Fibroblast of skin of right quadriceps (primary cell): ENCODE measurements around the gene KCNA3.

Source experiments
- DNase-seq: peaks from one replicate; pipeline ENCODE4 v3.0.0-alpha.2; 2013

The KCNA3 gene

DNA sequence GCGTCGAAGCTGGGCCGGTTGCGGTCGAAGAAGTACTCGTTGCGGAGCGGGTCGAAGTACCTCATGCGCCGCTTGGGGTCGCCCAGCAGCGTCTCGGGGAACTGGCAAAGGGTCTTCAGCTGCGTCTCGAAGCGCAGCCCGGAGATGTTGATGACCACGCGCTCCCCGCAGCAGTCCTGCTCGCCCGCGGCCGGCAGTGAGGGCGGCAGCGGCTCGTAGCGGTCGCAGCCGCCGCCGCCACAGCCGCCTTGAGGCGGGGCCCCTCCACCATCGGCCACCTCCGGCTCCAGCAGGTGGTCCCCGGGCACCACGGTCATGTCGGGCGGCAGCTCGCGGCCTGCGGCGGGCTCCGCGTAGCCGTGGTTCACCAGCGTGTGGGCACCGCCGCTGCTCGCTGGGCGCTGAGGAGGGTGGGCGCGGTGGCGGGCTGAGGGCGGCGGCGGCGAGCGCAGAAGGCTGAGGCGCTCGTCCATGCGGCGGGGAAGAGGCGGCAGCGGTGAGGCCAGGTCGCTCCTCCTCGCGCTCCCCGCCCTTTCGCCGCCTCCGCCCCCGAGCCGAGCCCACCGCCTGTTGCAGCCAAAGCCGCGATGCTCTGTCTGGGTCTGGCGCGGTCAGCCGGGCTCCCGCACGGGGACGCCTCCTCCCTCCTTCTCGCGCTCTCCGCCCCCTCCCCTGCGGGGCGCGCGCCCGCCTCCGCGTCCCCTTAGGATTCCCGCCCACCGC, at the start of gene KCNA3:
Gene KCNA3, minus strand, starts transcription at position 604 of the 723 bp plus-strand sequence. Its CDS starts 131 bp downstream, at position 473.
- no peak for DNase-seq

DNA sequence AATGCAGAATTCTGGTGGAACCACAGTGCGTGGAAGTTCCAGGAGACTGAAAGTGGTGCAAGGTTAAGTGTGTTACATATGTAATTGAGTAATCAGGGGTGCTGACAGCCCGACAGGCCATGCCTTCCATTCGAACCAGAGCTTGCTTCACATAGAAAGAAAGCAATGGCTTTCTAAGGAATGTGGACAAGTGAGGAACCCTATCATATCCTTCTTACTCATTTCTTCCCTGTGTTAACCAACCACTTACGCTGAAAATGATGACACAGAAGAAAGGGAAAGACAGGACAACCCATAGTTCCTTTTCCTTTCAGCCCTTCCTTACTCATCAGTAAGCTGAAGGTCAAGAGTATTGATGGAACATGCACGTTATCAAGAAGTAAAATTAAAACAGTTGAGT, 48.1 kb upstream of the KCNA3 start:
- no peak for DNase-seq

DNA sequence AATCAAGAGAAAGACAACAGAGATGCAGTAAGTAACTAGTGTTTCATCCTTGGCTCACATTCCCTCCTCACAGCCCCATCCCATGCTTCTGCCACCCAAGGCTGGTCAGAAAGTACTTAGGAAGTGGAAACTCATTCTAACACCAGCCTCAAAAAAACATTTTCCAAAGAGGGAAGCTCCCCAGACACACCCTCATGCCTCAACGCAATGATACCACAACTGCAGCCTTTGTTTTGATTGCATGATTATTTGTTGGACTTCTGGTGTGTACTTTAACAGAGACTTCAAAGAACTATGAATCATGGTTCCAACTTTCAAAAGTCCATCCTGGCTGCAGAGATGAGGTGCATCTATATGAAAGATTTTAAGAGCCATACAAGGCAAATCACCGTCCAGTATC, 45.2 kb upstream of the KCNA3 start:
- no peak for DNase-seq

DNA sequence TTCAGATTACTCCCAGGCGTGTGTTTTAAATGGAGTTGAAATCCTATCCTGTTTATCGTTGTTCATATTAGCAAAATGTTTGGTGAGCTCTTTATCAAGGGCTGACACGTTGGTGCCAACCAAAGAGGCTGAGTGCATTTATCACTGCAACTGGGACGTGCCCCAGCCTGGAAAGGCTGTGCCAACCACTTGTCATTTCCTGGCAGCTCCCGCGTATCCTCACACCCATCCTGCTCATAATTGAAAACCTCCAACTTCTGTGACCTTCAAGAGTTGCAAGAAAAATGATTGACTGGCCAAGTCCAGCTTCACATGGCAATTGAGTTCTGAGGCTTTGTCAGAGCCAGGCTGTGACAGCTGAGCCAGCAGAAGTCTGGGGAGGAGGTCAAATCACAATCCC, 43.7 kb upstream of the KCNA3 start:
- DNase-seq: no peak

DNA sequence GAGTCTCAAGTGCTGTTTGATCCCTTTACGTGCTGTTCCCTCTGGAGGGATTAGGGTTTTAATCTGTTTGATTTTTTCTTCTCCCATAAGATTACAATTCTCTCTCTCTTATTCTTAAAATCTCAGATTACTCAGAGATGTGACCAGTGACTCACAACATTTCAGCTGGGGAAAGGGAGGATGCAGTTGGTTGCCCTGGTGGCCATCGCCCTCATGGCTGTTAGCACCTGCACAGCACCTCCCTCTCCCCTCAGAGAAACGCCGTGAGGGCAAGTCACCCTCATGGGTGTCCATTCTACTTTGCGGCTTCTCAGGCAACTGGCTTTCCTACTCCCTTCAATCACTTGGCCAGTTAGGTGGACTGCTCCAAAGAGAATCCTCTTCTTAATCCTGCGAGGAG, 42.4 kb upstream of the KCNA3 start:
- DNase-seq: no peak

DNA sequence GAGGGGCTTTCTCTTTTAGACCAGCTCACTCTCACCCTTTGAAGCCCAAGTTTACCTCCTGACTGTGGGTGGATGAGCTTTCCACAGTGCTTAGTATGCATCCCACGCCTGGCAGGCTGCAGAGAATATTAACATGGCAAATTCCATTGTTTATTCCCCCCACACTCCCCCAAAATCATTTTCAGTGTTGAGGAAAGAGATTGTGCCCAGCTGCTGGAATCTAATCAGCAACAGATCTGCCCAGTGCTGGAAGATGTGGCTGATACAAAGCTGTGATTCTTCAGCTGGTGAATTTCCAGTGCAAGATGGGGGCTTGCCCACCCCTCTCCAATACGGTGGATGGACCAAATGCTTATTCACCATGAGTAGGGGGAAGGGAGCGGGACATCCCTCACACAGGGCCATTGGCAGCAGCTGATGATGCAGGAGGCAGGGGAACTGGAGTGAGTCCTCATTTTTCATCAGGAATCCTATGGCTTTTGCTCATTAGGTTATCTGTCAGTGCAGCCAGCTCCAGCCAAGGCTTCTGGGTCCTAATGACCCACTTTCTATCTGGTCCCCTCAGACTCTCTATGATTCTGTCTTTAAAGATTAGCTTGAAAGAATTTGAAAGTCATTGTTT, 39.7 kb upstream of the KCNA3 start:
- DNase-seq: no peak

DNA sequence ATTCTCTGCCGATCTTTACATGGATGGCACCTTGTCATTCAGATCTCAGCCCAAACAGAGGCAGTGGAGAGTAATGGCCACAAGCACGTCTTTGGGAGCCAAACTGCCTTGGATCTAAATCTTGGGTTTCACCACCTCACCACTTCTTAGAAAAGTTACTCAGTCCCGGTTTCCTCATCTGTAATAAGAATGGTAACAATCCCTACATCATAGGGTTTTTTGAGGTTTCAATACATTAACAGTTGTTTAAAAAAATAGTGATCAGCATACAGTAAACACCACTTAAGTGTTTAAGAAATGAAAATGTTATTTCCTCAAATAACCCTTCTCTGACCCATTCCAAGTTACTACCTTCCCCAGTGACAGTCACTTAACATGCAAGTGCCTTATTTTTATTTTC, 38.5 kb upstream of the KCNA3 start:
- DNase-seq: no peak

DNA sequence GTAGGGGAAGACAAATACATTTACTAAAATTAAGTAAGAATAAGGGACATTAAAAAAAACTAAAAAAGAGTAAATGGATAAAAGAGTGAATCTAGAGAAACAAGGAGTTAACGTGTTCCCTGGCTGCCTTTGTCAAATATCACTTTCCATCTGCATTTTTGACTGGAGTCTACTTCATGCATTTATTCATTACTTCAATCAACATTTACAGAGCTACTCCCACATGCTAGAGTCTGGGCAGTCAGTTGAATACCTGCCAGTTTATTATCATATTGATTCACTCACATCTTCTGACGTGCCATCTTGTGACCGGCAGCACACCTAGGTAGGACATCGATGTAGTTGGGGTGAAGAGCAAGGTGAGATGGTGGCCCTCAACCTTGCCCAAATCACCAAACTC, 35.6 kb upstream of the KCNA3 start:
- no peak for DNase-seq

DNA sequence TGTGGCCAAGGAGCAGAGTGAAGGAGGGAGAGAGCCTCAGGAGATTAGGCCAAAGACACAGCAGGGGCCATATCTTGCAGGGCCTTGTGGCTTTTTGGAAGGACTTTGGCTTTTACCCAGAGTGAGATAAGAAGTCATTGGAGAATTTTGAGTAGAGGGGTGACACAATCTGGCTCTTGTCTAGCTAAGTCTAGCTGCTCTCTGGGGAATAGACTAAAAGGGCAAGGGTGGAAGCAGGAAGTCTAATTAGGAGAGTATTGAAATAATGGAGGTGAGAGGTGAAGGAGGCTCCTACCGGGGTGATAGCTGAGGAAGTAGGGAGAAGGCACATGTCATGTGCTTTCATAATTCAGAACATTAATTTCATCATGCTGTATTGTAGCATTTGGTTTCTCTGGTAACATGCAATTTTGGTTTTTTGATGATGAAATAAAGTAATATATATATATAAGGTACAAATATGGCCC, 34.3 kb upstream of the KCNA3 start:
- no peak for DNase-seq

DNA sequence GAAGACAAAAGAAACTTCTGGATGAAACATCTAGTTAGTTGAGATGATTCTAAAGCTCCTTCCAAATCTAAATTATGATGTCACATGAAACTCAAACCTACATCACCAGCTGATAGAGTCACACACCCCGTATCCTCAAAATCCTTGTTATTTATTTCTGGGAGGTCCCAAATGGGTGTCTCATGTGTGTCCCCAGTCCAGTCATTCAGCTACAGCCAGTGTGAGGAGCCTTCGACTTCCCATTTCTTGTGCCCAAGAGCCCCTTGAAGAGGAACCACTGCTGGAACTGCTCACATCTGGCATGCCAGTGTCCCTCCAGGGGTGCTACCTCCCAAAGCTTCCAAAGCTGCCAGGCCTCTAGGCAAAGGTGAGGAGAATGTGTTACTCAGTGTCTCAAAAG, 32.5 kb upstream of the KCNA3 start:
- no peak for DNase-seq

DNA sequence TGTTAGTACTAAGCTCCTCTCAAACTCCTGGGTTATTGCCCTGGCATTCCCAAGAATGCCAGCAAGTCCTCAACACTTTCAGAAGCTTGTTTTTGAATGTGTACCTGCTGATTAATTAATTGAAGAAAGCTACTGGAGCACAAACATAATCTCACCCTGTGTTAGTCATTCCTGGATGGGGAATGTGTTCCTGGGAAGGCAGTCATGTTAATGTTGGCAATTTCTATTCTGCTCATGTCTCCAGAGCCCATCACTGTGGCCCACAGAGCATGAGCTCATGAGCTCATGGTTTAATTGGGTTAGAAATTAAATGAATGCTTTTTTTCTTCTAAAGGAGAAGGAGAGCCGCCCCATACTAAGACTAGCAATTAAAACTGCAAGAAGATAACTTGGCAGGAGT, 31.9 kb upstream of the KCNA3 start:
- no peak for DNase-seq

DNA sequence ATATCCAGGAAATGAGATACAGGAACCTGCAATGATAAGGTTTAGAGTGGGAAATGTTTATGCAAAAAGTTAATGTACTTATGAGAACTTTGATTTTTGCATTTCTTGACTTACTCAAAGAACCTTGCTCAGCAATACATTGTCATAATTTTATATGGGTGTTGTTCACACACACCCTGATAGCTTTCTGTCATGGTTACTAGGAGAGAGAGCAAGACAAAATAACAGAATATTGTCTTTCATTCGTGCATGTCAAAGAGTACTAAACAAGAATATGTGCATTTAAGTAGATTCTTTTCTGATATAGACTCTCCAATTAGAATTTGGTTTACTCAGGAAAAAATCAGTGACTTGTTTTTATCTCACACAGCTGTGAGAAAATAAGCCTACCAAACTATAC, 27.5 kb upstream of the KCNA3 start:
- DNase-seq: no peak

DNA sequence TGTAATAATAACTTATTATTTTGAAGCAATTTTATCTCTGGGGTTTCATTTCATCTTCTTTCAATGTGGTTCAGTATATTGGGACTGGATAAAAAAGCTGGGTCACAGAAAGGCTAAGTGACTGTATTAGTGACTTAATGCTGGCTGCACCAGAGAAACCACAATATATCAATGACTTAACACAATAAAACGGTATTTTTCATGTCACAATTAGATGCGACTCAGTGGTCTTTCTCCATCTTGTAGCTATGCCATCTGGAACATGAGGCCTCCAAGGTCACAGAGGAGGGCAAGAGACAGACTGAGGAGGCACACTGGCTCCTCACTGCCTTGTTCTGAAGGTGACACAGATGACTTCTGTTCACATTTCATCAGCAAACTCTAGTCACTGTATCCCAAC, 26.0 kb upstream of the KCNA3 start:
- no peak for DNase-seq

DNA sequence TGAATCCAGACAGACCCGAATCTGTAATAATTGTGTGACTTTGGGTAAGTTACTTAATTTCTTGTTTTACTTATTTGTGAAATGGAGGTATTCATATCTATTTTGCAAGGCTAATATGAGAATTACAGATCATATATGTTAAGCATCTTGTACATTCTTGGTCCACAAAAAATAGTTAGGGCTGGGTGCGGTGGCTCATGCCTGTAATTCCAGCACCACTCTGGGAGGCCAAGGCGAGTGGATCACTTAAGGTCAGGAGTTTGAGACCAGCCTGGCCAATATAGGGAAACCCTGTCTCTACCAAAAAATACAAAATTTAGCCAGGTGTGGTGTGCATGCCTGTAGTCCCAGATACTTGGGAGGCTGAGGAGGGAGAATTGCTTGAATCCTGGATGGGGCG, 22.9 kb upstream of the KCNA3 start:
- DNase-seq: no peak

DNA sequence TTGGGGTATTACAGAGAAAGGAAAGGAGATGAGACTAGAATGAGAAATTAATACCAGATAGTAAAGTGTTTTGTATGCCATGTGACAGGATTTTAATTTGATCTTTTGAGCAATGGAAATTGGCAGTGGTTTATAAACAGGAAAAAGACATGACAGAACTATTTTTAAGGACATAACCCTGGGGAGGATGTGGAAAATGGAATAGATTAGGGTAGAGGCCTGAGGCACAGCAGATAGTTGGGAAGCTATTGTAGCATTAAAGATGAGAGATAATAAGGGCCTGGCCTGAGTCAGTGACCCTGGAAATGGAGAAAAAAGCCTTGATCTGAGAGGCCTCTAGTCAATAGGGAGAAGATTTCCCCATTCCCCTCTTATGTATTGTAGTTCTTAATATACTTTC, 22.1 kb upstream of the KCNA3 start:
- DNase-seq: no peak

DNA sequence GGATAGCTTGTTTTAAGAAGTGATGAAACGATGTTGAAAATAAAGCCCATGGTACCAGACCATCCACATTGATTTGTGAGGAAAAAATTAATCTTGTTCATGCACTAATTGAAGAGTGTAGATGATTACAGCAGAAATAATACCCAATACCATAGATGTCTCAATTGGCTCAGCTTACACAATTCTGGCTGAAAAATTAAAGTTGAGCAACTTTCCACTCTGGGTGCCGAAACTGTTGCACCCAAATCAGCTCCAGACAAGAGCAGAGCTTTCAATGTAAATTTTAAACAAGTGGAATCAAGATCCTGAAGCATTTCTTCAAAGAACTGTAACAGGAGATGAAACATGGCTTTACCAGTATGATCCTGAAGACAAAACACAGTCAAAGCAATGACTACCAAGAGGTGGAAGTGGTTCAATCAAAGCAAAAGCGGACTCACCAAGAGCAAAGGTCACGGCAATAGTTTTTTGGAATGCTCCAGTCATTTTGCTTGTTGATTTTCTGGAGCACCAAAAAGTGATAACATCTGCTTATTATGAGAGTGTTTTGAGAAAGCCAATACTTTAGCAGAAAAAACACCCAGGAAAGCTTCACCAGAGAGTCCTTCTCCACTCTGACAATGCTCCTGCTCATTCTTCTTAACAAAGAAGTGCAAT, 16.1 kb upstream of the KCNA3 start:
- DNase-seq: no peak

DNA sequence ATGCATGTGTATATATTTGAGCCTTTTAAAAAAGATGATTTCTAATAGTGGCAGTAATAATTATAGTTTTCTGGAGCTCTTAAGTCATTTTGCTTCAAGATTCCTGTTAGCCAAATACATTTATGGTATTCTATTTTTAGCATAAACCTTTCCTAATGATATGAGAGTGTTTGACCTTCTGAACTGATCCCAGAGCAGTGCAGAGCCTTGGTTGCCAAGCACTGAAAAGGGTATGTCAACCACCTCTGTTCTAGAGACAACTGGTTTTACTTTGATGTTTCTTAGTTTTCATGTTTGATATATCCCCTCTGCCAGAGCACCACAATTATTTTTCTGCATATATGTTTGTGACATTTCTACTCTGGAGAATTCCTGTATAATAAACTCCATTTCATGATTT, 15.1 kb upstream of the KCNA3 start:
- no peak for DNase-seq

DNA sequence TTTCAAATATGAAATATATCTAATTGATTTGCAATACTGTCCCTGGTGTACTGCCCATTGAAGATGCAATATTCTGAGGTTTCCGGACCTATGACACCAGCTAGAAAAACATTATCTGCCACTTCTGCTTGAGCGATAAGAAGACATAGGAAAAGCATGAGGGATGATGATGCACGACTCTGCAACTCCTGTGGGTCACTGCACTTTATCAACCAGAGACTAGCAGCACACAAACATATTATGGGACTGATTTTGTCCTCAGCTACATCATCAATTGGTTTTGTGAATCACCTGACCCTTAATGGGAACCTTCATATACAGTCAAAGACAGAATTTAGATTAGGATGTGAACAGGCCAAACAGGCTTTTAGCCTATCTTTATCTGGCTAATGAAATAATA, 13.8 kb upstream of the KCNA3 start:
- DNase-seq: no peak

DNA sequence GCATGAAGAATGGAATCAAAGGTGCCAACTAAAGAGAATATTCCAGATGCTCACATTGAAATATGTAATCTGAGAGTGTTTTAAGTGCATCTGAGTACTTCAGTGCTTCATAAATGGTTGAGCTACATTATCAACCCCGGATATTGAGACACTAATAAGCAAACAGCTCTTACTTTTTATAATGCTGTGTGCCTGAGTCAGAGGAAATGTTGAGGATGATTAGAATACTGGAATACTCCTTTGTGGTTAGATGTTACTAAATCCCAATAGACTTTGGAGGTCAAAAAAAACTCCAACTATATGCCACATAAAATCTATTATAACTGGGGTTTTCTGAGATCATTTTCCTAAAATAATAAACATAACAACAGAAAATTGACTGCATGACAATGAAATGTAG, 12.5 kb upstream of the KCNA3 start:
- DNase-seq: peak; percentile 32

DNA sequence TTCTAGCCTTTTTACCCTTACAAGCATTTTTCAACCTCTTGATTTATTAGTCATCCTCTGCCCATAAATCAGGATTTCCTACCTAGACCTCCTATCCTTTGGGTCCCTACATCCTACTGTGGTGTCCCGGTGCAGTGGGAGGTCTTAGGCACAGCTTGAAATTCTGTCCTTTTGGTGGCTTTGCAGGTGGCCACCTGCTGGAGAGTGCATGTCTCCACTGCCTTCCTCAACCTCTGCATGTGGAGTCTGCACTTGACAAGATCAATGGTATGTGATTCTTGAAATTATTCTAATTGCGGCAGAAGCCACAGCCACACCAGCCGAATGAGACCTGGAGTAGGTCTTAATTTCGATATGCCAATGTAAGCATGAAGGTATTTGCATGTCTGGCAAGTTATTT, 11.4 kb upstream of the KCNA3 start:
- DNase-seq: no peak

DNA sequence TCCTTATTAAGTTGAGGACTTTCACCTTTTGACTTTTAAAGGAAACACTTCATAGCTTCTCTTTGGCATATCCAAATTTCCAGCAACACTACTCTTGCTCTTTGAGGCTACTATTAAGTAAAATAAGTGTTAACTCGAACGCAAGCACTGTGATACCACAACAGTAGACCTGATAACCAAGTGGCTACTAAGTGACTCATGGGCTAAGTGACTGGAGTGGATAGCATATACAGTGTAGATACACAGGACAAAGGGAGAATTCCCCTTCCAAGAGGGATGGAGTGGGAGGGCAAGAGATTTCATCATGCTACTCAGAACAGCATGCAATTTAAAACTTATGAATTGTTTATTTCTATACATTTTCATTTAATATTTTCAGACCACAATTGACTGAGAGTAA, 9.8 kb upstream of the KCNA3 start:
- DNase-seq: no peak

DNA sequence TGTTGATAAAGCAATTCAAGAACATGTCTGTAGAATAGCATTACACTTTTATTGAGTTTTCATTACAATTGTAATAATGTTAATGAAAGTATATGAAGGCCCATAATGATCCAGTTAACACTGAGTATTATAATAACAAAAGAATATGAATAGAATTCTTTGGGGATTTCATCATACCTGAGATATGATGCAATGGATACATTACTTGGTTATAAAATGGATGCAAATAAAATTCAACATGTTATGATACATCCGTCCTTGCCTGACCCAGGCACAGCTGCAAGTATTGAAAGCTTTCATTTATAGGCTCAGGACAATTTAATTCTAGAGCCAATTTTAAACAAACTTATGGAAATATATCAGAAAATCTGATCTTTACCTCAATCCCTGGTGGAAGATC, 8.2 kb upstream of the KCNA3 start:
- no peak for DNase-seq

DNA sequence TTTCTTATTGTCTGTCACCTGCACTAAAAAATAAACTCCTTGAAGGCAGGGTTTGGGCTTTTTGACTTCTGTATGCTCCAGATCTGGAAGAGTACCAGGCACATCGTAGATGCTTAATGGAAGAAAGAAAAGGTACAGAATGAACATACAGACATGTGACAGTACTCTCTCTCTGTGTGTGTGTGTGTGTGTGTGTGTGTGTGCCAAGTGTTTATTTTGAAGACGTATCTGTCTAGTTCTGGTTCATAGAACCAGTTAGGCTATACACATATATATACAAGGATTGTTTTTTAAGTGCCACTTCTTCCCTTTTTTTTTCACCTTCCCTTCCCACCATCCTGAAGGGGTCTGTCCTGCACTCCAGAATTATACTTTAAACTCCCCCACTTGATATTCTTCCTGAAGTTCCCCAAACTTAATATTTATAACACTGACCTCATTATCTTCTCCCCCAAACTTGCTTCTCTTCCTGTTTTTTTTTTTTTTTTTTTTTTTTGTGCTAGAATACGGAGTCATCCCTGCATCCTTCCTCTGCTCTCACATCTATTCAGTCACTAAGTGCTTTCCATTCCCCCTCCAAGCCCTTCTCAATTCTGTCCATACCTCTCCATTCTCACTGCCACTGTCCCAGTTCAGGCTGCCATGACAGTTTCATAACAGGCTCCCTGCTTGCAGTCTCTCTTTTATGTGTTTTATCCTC, 5.4 kb upstream of the KCNA3 start:
- DNase-seq: no peak

DNA sequence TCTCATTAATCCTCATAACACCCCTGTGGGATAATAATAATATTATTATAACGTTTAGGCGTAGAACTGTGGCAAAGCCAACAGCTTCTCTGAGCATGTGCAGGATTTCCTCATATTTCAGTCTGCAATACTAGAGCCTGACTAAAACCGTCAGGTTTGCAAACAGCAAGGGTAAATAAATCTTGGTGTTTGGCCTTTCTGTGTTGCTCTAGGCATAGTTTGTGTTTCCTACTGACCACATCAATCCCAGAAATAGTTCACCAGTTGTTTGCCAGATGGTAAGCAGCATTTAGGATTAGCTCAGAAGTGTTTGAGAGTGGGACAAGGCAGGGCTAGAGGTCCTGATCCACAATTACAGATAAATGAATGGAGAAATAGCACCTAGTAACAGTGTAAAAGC, 2.8 kb upstream of the KCNA3 start:
- DNase-seq: no peak
